Activated T-helper 17 cell treated with anti-CD3 and anti-CD28 coated beads, Interleukin-2, amount 50 U/mL, for 72 hours (primary cell): Measurements from ENCODE around the gene ZBTB25. TPM values are rescaled to one million over a fixed set of nuclear protein-coding genes. Genes with fewer than 3 reads are reported as not detected.

Experiments used
- ATAC-seq: fragments of 150-1000 bp; cut with Tn5 transposase; replicated peaks from 2 replicates; pipeline ENCODE4 v1.10.0; 2021; ENCODE audit warnings: mild to moderate bottlenecking, moderate library complexity
- H3K27ac Mint-ChIP-seq: one replicate; pipeline ENCODE4 v1.8.0; 2022; ENCODE audit warnings: mixed read lengths
- H3K27me3 Mint-ChIP-seq: one replicate; pipeline ENCODE4 v1.8.0; 2022; ENCODE audit warnings: mixed read lengths
- H3K36me3 Mint-ChIP-seq: one replicate; pipeline ENCODE4 v1.8.0; 2022; ENCODE audit warnings: low read depth, mild to moderate bottlenecking, mixed read lengths
- H3K4me1 Mint-ChIP-seq: one replicate; pipeline ENCODE4 v1.8.0; 2022; ENCODE audit warnings: mixed read lengths
- H3K4me3 Mint-ChIP-seq: one replicate; pipeline ENCODE4 v1.8.0; 2022; ENCODE audit warnings: mild to moderate bottlenecking, mixed read lengths
- H3K9me3 Mint-ChIP-seq: one replicate; pipeline ENCODE4 v1.8.0; 2022; ENCODE audit warnings: mixed read lengths
- total RNA-seq, 2 donors: library from RNA; stranded (reverse); gene quantifications; one replicate each; pipeline ENCODE4 v1.2.3, GENCODE V29; 2022

ZBTB25 gene
- total RNA-seq, 2 donors from 2014 or later = 29.7 to 88.5 TPM

DNA sequence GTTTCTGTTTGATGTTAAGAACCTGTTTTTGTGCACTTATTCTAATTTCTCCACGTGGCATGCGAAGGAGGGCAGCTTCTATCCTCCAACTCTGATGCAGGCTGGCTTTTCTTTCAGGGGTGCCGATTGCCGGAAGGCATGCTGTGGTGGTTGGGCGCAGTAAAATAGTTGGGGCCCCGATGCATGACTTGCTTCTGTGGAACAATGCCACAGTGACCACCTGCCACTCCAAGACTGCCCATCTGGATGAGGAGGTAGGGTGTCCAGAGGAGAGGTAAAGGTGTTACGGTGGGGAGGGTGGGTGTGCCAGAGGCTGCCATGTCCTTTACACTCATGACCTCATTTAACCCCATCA, 85.9 kb downstream of the ZBTB25 start:
- H3K36me3 Mint-ChIP-seq = peaks cover 100% of the 10 kb centered on the region
- no peak for ATAC-seq

GRCh38 chr14:64417055-64417770, 86.4 kb downstream of the ZBTB25 start:
- H3K27ac Mint-ChIP-seq = peak overlapping the region; percentile 46
- H3K27me3 Mint-ChIP-seq = no peaks in the 10 kb centered on the region
- H3K9me3 Mint-ChIP-seq = no peaks in the 10 kb centered on the region
- ATAC-seq = peak; percentile 72
- H3K4me3 Mint-ChIP-seq = no peak overlapping the region
- H3K4me1 Mint-ChIP-seq = peaks cover 4% of the 10 kb centered on the region
- peaks cover 100% of the 10 kb centered on the region for H3K36me3 Mint-ChIP-seq

More for the DNA sequence above, 85.9 kb downstream of the ZBTB25 start:
- peaks cover 4% of the 10 kb centered on the region for H3K4me1 Mint-ChIP-seq
- H3K27ac Mint-ChIP-seq = peak overlapping the region; percentile 46
- H3K4me3 Mint-ChIP-seq = no peak overlapping the region
- no peaks in the 10 kb centered on the region for H3K9me3 Mint-ChIP-seq
- H3K27me3 Mint-ChIP-seq = no peaks in the 10 kb centered on the region

DNA sequence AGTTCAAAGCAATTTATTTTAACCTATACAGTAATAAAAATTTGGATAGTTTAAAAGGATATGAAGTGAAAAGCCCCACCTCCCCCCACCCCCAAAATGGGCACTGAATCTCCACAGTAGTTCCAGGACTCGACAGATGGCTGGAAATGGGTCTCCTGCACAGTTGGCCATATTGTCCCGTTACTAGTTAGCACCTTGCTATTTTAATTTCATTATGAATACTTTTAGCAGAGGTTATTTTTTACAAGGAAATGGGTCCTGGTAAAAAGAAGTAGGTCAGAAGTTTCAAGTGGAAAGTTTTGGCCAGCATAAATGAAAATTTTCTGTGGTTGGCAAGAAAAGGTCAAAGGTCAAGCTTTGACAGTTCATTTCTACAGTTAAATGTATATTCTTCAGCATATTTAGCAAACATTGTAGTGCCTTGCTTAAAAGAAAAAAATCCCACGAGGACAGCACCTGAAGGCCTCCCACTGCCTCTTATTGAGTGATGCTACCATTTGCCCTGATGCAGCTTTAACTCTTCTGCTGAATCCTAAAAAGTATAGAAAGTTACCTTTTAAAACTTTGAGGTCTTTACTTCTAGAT, 87.2 kb downstream of the ZBTB25 start:
- Mint-ChIP-seq H3K9me3 (no peaks in the 10 kb centered on the region), H3K36me3 (peaks cover 100% of the 10 kb centered on the region), H3K27me3 (no peaks in the 10 kb centered on the region), H3K4me3 (peak overlapping the region; percentile 25), H3K27ac (peak overlapping the region; percentile 60), H3K4me1 (no peaks in the 10 kb centered on the region)
- ATAC-seq = peak; percentile 33

- Mint-ChIP-seq H3K4me3 (no peak overlapping the region), H3K4me1 (no peaks in the 10 kb centered on the region), H3K9me3 (no peaks in the 10 kb centered on the region), H3K27ac (no peak overlapping the region), H3K36me3 (peaks cover 92% of the 10 kb centered on the region), H3K27me3 (no peaks in the 10 kb centered on the region)
- peak; percentile 18 for ATAC-seq
These were observed 91.4 kb downstream of the ZBTB25 start for GRCh38 chr14:64412237-64412636.

DNA sequence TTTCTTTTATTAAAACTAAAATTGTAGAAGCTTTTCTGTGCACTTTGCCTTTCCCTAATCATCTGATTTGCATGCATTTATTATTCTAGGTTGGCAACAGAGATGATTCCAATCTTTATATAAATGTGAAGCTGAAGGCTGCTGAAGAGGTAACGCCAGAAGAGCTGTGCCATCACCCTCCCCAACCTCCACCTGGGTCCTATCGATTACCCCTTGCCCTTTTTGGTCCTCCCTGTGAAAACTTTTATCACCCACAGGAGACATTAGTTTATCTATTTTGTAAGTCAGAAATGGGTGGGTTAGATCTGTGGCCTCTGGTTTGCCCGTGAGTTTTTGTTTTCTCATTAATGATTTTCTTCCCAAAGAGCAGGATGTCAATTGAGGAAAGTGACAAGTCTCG, 92.6 kb downstream of the ZBTB25 start:
- no peaks in the 10 kb centered on the region for H3K9me3 Mint-ChIP-seq
- no peak overlapping the region for H3K4me3 Mint-ChIP-seq
- peaks cover 90% of the 10 kb centered on the region for H3K36me3 Mint-ChIP-seq
- no peak for ATAC-seq
- no peaks in the 10 kb centered on the region for H3K4me1 Mint-ChIP-seq
- no peak overlapping the region for H3K27ac Mint-ChIP-seq
- no peaks in the 10 kb centered on the region for H3K27me3 Mint-ChIP-seq

- Mint-ChIP-seq H3K27me3 (no peaks in the 10 kb centered on the region), H3K9me3 (no peaks in the 10 kb centered on the region), H3K4me1 (peaks cover 4% of the 10 kb centered on the region), H3K27ac (peak overlapping the region; percentile 28), H3K4me3 (no peak overlapping the region), H3K36me3 (peaks cover 90% of the 10 kb centered on the region)
- ATAC-seq = peak; percentile 69
These were observed 93.4 kb downstream of the ZBTB25 start for GRCh38 chr14:64410084-64410774.

- Mint-ChIP-seq H3K27me3 (no peaks in the 10 kb centered on the region), H3K4me3 (no peak overlapping the region), H3K36me3 (peaks cover 90% of the 10 kb centered on the region), H3K4me1 (peaks cover 4% of the 10 kb centered on the region), H3K9me3 (no peaks in the 10 kb centered on the region), H3K27ac (peak overlapping the region; percentile 58)
- no peak for ATAC-seq
These were observed 94.3 kb downstream of the ZBTB25 start for GRCh38 chr14:64409126-64409920.

DNA sequence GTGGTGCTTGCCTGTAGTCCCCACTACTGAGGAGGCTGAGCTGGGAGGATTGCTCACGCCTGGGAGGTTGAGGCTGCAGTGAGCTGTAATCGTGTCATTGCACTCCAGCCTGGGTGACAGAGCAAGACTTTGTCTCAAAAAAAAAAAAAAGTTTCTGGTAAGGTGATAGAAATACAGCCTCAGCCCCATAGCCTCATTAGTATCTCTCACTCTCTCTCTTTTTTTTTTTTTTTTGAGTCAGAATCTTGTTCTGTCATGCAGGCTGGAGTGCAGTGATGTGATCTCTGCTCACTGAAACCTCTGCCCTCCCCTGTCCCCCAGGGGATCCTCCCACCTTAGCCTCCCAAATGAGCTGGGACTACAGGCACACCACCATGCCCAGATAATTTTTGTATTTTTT, 96.3 kb downstream of the ZBTB25 start:
- H3K27me3 Mint-ChIP-seq = no peaks in the 10 kb centered on the region
- no peak overlapping the region for H3K27ac Mint-ChIP-seq
- ATAC-seq = peak; percentile 66
- H3K36me3 Mint-ChIP-seq = peaks cover 88% of the 10 kb centered on the region
- H3K9me3 Mint-ChIP-seq = no peaks in the 10 kb centered on the region
- H3K4me1 Mint-ChIP-seq = peaks cover 4% of the 10 kb centered on the region
- no peak overlapping the region for H3K4me3 Mint-ChIP-seq

- no peaks in the 10 kb centered on the region for H3K9me3 Mint-ChIP-seq
- H3K27me3 Mint-ChIP-seq = no peaks in the 10 kb centered on the region
- peaks cover 4% of the 10 kb centered on the region for H3K4me1 Mint-ChIP-seq
- ATAC-seq = no peak
- H3K36me3 Mint-ChIP-seq = peaks cover 84% of the 10 kb centered on the region
- H3K27ac Mint-ChIP-seq = no peak overlapping the region
- H3K4me3 Mint-ChIP-seq = no peak overlapping the region
These were observed 98.3 kb downstream of the ZBTB25 start for GRCh38 chr14:64405295-64405694.

DNA sequence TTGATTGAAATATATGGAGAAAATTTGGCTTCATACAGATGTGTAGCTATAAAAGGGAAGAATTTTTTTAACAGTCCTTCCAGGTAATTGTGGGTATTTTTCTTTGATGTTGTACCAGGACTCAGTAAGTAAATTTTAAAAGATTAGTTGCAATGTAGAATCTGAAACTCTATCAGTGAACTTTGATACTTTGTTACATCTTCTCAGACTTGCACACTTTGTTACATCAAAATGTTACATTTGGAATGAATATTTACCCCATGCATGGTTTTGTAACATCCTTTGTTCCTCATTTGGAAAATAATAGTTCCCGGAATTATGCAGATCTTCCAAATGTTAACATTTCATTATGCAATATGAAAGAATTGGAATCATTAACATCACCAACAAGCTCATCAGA, 101.7 kb downstream of the ZBTB25 start:
- Mint-ChIP-seq H3K4me1 (peaks cover 8% of the 10 kb centered on the region), H3K27me3 (no peaks in the 10 kb centered on the region), H3K4me3 (no peak overlapping the region), H3K9me3 (no peaks in the 10 kb centered on the region), H3K36me3 (peaks cover 65% of the 10 kb centered on the region), H3K27ac (no peak overlapping the region)
- no peak for ATAC-seq

DNA sequence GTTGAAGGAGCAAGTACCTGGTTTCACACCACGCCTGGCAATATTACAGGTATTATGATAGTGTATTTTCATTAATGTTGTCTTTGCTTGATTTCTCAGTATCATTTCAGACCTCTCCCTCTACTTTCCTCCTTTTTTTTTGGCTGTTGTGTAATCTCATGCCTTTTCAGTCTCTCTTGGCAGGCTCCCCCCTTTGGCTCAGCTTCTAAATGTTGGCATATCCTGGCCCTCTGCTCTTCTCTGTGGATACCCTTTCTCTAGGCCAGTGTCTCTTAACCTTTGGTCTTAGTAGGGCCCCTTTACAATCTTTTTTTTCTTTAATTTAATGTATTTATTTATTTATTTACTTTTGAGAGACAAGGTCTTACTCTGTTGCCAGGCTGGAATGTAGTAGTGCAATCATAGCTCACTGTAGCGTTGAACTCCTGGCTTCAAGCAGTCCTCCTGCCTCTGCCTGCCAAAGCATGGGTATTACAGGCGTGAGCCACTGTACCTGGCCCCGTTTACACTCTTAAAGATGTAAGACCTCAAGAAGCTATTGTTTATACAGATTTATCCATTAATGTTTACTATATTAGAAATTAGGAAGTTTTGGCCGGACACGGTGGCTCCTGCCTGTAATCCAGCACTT, 102.7 kb downstream of the ZBTB25 start:
- Mint-ChIP-seq H3K9me3 (no peaks in the 10 kb centered on the region), H3K4me3 (no peak overlapping the region), H3K36me3 (peaks cover 58% of the 10 kb centered on the region), H3K4me1 (peaks cover 8% of the 10 kb centered on the region), H3K27ac (no peak overlapping the region), H3K27me3 (no peaks in the 10 kb centered on the region)
- ATAC-seq = no peak
